ENCODE results near the gene THOC5. TPM values are rescaled to one million over a fixed set of nuclear protein-coding genes. Genes with fewer than 3 reads are reported as not detected.

Gene THOC5
- total and polyA plus RNA-seq, 12 donors: 13.2 to 42.4 (median 27.7) TPM

DNA sequence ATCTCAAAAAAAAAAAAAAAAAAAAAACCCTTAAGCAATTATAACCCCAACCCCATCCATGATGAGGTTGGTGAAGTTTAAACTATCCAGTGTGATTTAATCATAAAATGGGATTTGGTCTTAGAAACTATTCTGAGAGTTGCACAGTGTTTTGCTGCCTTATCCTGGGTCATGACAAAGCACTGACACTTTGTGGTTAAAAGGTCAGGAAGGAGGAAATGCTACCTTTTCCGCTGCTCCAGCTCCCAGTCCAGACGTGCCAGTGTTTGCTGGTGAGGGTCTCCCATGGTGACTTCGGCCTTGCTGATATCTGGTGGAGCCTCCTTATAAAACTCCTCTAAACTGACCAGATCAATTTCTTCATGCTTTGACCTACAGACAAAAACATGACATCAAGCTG, 14.5 kb downstream of the THOC5 start:
- intact Hi-C loops (cut with DNase I): no loop called here
- no peak for DNase-seq

DNA sequence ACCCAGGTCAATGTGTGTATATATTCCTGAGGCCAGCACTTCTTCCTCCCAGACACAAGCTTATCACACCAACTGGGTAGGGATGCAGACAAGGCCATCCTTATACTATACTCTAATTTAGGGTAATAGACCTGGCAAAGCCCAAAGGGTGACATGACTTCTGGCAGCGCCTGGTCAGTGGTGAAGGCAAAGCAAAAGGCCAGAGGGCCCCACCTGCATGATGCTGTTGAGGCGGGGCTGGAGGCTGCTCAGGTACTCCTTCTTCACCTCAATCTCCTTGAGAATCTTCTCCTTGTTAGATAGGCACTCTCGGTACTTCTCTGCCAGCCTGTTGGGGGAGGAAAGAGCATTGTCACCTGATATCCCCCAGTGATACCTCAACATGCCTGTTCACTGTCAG, 17.1 kb downstream of the THOC5 start:
- intact Hi-C loops (cut with DNase I): no loop called here
- H3K27ac ChIP-seq: no peak overlapping the region
- no peak for DNase-seq
- H3K9me3 ChIP-seq (replicated peaks in 1 of 3): no peaks in the 10 kb centered on the region
- 89 to 95% (median 93%) methylated on average over 2 to 3 of the region's 3 CpGs for WGBS, 4 donors
- peaks cover 0 to 89% of the 10 kb centered on the region in 2 donors for H3K36me3 ChIP-seq (replicated peaks in 1 of 2)
- TF ChIP-seq POLR2A (IDR thresholded peaks at IDR 0.05): no peak
- TF ChIP-seq, protein P1, sequence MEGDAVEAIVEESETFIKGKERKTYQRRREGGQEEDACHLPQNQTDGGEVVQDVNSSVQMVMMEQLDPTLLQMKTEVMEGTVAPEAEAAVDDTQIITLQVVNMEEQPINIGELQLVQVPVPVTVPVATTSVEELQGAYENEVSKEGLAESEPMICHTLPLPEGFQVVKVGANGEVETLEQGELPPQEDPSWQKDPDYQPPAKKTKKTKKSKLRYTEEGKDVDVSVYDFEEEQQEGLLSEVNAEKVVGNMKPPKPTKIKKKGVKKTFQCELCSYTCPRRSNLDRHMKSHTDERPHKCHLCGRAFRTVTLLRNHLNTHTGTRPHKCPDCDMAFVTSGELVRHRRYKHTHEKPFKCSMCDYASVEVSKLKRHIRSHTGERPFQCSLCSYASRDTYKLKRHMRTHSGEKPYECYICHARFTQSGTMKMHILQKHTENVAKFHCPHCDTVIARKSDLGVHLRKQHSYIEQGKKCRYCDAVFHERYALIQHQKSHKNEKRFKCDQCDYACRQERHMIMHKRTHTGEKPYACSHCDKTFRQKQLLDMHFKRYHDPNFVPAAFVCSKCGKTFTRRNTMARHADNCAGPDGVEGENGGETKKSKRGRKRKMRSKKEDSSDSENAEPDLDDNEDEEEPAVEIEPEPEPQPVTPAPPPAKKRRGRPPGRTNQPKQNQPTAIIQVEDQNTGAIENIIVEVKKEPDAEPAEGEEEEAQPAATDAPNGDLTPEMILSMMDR (IDR thresholded peaks at IDR 0.05): no peak
- H3K4me3 ChIP-seq: no peak overlapping the region
- no peaks in the 10 kb centered on the region for H3K27me3 ChIP-seq
- no peaks in the 10 kb centered on the region for H3K4me1 ChIP-seq (replicated peaks in 1 of 2)

More for the DNA sequence above, 14.5 kb downstream of the THOC5 start:
- peaks cover 0 to 80% of the 10 kb centered on the region in 2 donors for H3K36me3 ChIP-seq (replicated peaks in 1 of 2)
- no peaks in the 10 kb centered on the region for H3K4me1 ChIP-seq (replicated peaks in 1 of 2)
- 72 to 96% (median 72%) methylated on average over 3 of the region's 3 CpGs for WGBS, 4 donors
- H3K27ac ChIP-seq: no peak overlapping the region
- no peaks in the 10 kb centered on the region for H3K27me3 ChIP-seq
- no peaks in the 10 kb centered on the region for H3K9me3 ChIP-seq (replicated peaks in 1 of 3)
- H3K4me3 ChIP-seq: no peak overlapping the region
- TF ChIP-seq, protein P1 (IDR thresholded peaks at IDR 0.05): no peak
- no peak for TF ChIP-seq POLR2A (IDR thresholded peaks at IDR 0.05)

DNA sequence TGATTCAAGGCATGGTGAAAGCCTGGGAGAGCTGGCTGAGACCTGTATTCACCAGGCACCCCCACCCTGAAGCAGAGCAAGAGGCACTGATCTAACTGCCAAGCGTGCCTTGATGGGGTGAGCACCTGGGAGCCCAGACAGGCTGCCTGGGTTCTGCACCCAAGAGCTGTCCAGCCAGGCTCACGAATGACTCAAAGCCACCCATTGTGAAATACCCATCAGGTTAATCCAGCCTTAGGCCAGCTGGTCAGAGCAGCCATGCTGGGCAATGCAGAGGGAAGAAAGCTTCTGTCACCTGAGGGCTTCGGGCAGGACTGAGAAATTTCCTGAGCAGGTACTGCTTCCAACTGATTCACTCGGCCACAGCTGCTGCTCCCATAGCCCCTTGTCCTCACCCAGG, 22.1 kb downstream of the THOC5 start:
- no peaks in the 10 kb centered on the region for H3K9me3 ChIP-seq (replicated peaks in 1 of 3)
- no peak overlapping the region for H3K27ac ChIP-seq
- intact Hi-C loops (cut with DNase I): no loop called here
- 83 to 95% (median 87%) methylated on average over 3 to 4 of the region's 4 CpGs; no CpG with 5 or more reads in 1 of the 4 donors for WGBS, 4 donors
- no peaks in the 10 kb centered on the region for H3K4me1 ChIP-seq (replicated peaks in 1 of 2)
- TF ChIP-seq, protein P1 (IDR thresholded peaks at IDR 0.05): no peak
- no peak for TF ChIP-seq POLR2A (IDR thresholded peaks at IDR 0.05)
- H3K4me3 ChIP-seq: no peak overlapping the region
- no peak for DNase-seq
- H3K27me3 ChIP-seq: no peaks in the 10 kb centered on the region
- H3K36me3 ChIP-seq (replicated peaks in 1 of 2): peaks cover 0 to 94% of the 10 kb centered on the region in 2 donors

DNA sequence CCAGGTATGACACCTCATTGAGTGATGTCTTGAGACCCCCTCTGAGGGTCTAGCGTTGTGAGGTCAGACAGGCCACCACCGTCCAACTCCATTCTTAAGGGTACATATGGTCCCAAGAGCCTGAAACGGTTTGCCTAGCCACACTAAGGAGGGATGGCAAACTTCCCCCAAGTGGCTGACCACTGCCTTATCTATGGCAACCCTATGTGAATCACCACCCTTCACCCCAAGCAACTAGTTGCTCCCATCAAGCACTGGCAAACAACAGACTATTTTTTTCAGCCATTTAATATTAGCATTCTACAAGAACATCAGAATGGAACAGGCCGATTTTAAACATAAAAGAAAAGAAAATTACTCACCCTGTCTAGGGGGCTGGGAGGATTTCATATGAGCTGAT, 22.8 kb downstream of the THOC5 start:
- Histone ChIP-seq H3K4me1 (replicated peaks in 1 of 2) (no peaks in the 10 kb centered on the region), H3K9me3 (replicated peaks in 1 of 3) (no peaks in the 10 kb centered on the region), H3K4me3 (no peak overlapping the region), H3K36me3 (replicated peaks in 1 of 2) (peaks cover 0 to 94% of the 10 kb centered on the region in 2 donors), H3K27me3 (no peaks in the 10 kb centered on the region), H3K27ac (no peak overlapping the region)
- WGBS, 4 donors: 86 to 96% (median 92%) methylated on average over 3 to 4 of the region's 4 CpGs
- intact Hi-C loops (cut with DNase I): no loop called here
- DNase-seq: no peak
- no peak for TF ChIP-seq POLR2A (IDR thresholded peaks at IDR 0.05)
- TF ChIP-seq, protein P1 (IDR thresholded peaks at IDR 0.05): no peak

Data from adrenal gland (tissue), 12 donors.